Endothelial cell of umbilical vein (primary cell): ENCODE results near the gene FAM193A. TPM values are rescaled to one million over a fixed set of nuclear protein-coding genes. Genes with fewer than 3 reads are reported as not detected.

Experiments
- BruUV-seq: library from RNA; stranded (reverse); fragments of 400-500 nt; replicated peaks from 2 replicates; lab custom pipeline; 2021; lab: Mats Ljungman, UMichigan
- CTCF ChIA-PET: fragments of 300-600, 350-600 bp; sonication (Branson Sonifier 250); formaldehyde crosslinking; loops from one replicate; lab custom pipeline; 2021; ENCODE audit warnings: antibody characterized with exemption, inconsistent platforms; lab: Charles Lee
- POLR2A ChIA-PET: fragments of 300-600, 350-600 bp; sonication (Branson Sonifier 250); formaldehyde crosslinking; loops from one replicate; lab custom pipeline; 2021; ENCODE audit warnings: antibody characterized with exemption, inconsistent platforms; lab: Charles Lee
- DNase-seq: peaks from one replicate; pipeline ENCODE4 v3.0.0-alpha.2; 2011; ENCODE audit warnings: low read depth, low spot score
- FAIRE-seq: peaks from 2 replicates; lab custom pipeline; 2011; peaks lifted over from hg19 to GRCh38; lab: Jason Lieb, UNC
- H2AFZ ChIP-seq: 2 replicates; pipeline ENCODE4 v1.6.0; 2012; ENCODE audit warnings: low read depth, low read length, control low read depth, inconsistent platforms
- H3K27ac ChIP-seq: 2 replicates; pipeline ENCODE4 v1.5.1; 2011; ENCODE audit warnings: low read depth, mild to moderate bottlenecking, control low read depth, low read length, moderate library complexity; ENCODE audit not compliant: insufficient read depth
- H3K27me3 ChIP-seq, 2 experiments: 2 replicates each; pipeline versions ENCODE4 v1.6.0 to v1.6.1; 2011; ENCODE audit warnings: low read length in 2 of 2, mixed read lengths in 1 of 2; ENCODE audit not compliant: control insufficient read depth in 2 of 2, insufficient read depth in 2 of 2
- H3K36me3 ChIP-seq, 2 experiments: 2 replicates in 1 of 2; 3 replicates in 1 of 2; pipeline ENCODE4 v1.5.1; 2011; ENCODE audit warnings: low read length in 2 of 2, mild to moderate bottlenecking in 1 of 2, moderate library complexity in 1 of 2; ENCODE audit not compliant: control insufficient read depth in 2 of 2, insufficient read depth in 2 of 2; ENCODE audit errors: extremely low read depth in 1 of 2
- H3K4me1 ChIP-seq: 3 replicates; pipeline ENCODE4 v1.5.1; 2011; ENCODE audit warnings: mild to moderate bottlenecking, low read length; ENCODE audit not compliant: control insufficient read depth, insufficient read depth; ENCODE audit errors: extremely low read depth
- H3K4me2 ChIP-seq: 2 replicates; pipeline ENCODE4 v1.6.1; 2011; ENCODE audit warnings: low read length, control low read depth, mixed read lengths; ENCODE audit not compliant: insufficient read depth
- H3K4me3 ChIP-seq, 3 experiments: fragments of 200-600 bp in 1 of 3; sonication (generic), shearing (Covaris generic) in 1 of 3; replicated peaks in 1 of 3; 2 replicates each; pipeline ENCODE4 v1.5.1; 2011 to 2016; ENCODE audit warnings: control low read depth in 3 of 3, low read length in 3 of 3, mild to moderate bottlenecking in 2 of 3, inconsistent platforms in 1 of 3, low read depth in 1 of 3, moderate library complexity in 1 of 3; ENCODE audit not compliant: insufficient read depth in 1 of 3
- H3K79me2 ChIP-seq: 2 replicates; pipeline ENCODE4 v1.6.0; 2012; ENCODE audit warnings: low read length, inconsistent platforms; ENCODE audit not compliant: control insufficient read depth, insufficient read depth
- H3K9ac ChIP-seq: replicated peaks from 2 replicates; pipeline ENCODE3; 2011; ENCODE audit warnings: low read length, control low read depth; ENCODE audit not compliant: insufficient read depth; ENCODE audit errors: extremely low read depth
- H3K9me1 ChIP-seq: replicated peaks from 3 replicates; pipeline ENCODE4 v1.6.0; 2011; ENCODE audit warnings: mild to moderate bottlenecking, low read length; ENCODE audit not compliant: control insufficient read depth, insufficient read depth; ENCODE audit errors: extremely low read depth
- H3K9me3 ChIP-seq: replicated peaks from 2 replicates; pipeline ENCODE4 v1.5.1; 2012; ENCODE audit warnings: low read length, inconsistent platforms; ENCODE audit not compliant: control insufficient read depth, insufficient read depth
- H4K20me1 ChIP-seq: replicated peaks from 2 replicates; pipeline ENCODE3; 2011; ENCODE audit warnings: mild to moderate bottlenecking, low read length; ENCODE audit not compliant: control insufficient read depth, insufficient read depth; ENCODE audit errors: extremely low read depth
- CTCF ChIP-seq, 2 donors: IDR thresholded peaks; 1 replicate in 1 of 2; 2 replicates in 1 of 2; pipeline ENCODE4 v1.5.1; 2011; ENCODE audit warnings: low read length in 2 of 2, mild to moderate bottlenecking in 2 of 2, moderate library complexity in 2 of 2, control low read depth in 1 of 2, inconsistent platforms in 1 of 2, low read depth in 1 of 2; ENCODE audit not compliant: insufficient read depth in 1 of 2; ENCODE audit errors: extremely low read depth in 1 of 2
- EZH2 ChIP-seq: IDR thresholded peaks from 2 replicates; pipeline ENCODE4 v1.6.1; 2012; ENCODE audit warnings: borderline replicate concordance, low read depth, mild to moderate bottlenecking, moderate library complexity, low read length, inconsistent platforms; ENCODE audit not compliant: severe bottlenecking
- FOS ChIP-seq: IDR thresholded peaks from 2 replicates; pipeline ENCODE4 v1.6.1; 2011; ENCODE audit warnings: mild to moderate bottlenecking, low read length, moderate library complexity, borderline replicate concordance; ENCODE audit not compliant: insufficient read depth
- GATA2 ChIP-seq: IDR thresholded peaks from 2 replicates; pipeline ENCODE4 v1.7.0; 2011; ENCODE audit warnings: low read depth, mild to moderate bottlenecking, moderate library complexity, mixed read lengths, low read length; ENCODE audit not compliant: insufficient read length, insufficient read depth
- JUN ChIP-seq: IDR thresholded peaks from 2 replicates; pipeline ENCODE4 v1.6.1; 2011; ENCODE audit warnings: borderline replicate concordance, low read depth; ENCODE audit not compliant: insufficient read length, insufficient read depth
- MAX ChIP-seq: IDR thresholded peaks from 2 replicates; pipeline ENCODE4 v1.6.1; 2011; ENCODE audit not compliant: insufficient read depth, insufficient read length
- MYC ChIP-seq: IDR thresholded peaks from one replicate; pipeline ENCODE4 v1.6.1; 2011; ENCODE audit warnings: mild to moderate bottlenecking, low read depth, low read length
- POLR2A ChIP-seq: IDR thresholded peaks from 2 replicates; pipeline ENCODE4 v1.6.1; 2012; ENCODE audit warnings: low read depth, mild to moderate bottlenecking, control low read depth, low read length
- dilution Hi-C: fragments of 300-500 bp; cut with MboI; formaldehyde crosslinking; loops from one replicate; pipeline ENCODE4 v1.15.0; 2019; ENCODE audit warnings: low sequenced_read_pairs; ENCODE audit not compliant: extremely low pct_ligation_motif_present
- intact Hi-C: fragments of 100-400 bp; cut with micrococcal nuclease; formaldehyde crosslinking; loops from one replicate; pipeline ENCODE4 v1.10.0; 2022
- polyA plus RNA-seq, 4 experiments: library from polyadenylated mRNA; depleted of rRNA in 3 of 4; stranded (reverse) in 3 of 4; unstranded in 1 of 4; fragments of >200 nt; gene quantifications; 2 replicates each; pipeline versions ENCODE4 v1.2.1 to v1.2.3, GENCODE V29; 2011 to 2012; ENCODE audit warnings: missing spikeins in 1 of 4
- total RNA-seq: library from RNA; stranded (reverse); gene quantifications from 2 replicates; pipeline ENCODE4 v1.2.3, GENCODE V29; 2021

Gene FAM193A
- total and polyA plus RNA-seq, 2 donors (not counting 3 experiments of a cell fraction or from before 2014, with no cell fraction given) = 12.3 to 32.1 TPM

- H3K79me2 ChIP-seq = no peaks in the 10 kb centered on the region
- dilution Hi-C loops (no loop called here), intact Hi-C loops (no loop called here)
- DNase-seq (no peak), FAIRE-seq (no peak)
- H3K27ac ChIP-seq = no peak overlapping the region
- ChIA-PET POLR2A (no interaction called here), CTCF (no interaction called here)
- no peak overlapping the region for H3K4me2 ChIP-seq
- H3K36me3 ChIP-seq = peaks cover 3 to 37% of the 10 kb centered on the region in 2 experiments
- H3K9ac ChIP-seq = no peak overlapping the region
- H3K27me3 ChIP-seq = no peaks in the 10 kb centered on the region
- H3K4me3 ChIP-seq = no peak overlapping the region
- no peak overlapping the region for H2AFZ ChIP-seq
- no TSS peak for BruUV-seq
- TF ChIP-seq EZH2 (no peak), POLR2A (no peak), MAX (no peak), FOS (no peak)
- no peaks in the 10 kb centered on the region for H3K4me1 ChIP-seq
- H3K9me3 ChIP-seq = no peaks in the 10 kb centered on the region
- no peaks in the 10 kb centered on the region for H3K9me1 ChIP-seq
- H4K20me1 ChIP-seq = no peaks in the 10 kb centered on the region
These were observed 166.3 kb downstream of the FAM193A start for GRCh38 chr4:2702770-2703169.

GRCh38 chr4:2712261-2712842 lies 175.9 kb downstream of the FAM193A start:
- Histone ChIP-seq H3K27ac (no peak overlapping the region), H3K9me3 (no peaks in the 10 kb centered on the region), H3K9me1 (no peaks in the 10 kb centered on the region), H4K20me1 (no peaks in the 10 kb centered on the region), H3K4me3 (no peak overlapping the region), H3K36me3 (peaks cover 3 to 4% of the 10 kb centered on the region in 2 experiments), H3K9ac (no peak overlapping the region), H3K27me3 (no peaks in the 10 kb centered on the region), H3K4me1 (peaks cover 23% of the 10 kb centered on the region), H3K4me2 (no peak overlapping the region), H3K79me2 (peaks cover 7% of the 10 kb centered on the region), H2AFZ (no peak overlapping the region)
- intact Hi-C loops (loop anchor here (10.0 kb wide), 1 partner anchor 178 kb away; the partner anchor contains the start of gene FAM193A), dilution Hi-C loops (no loop called here)
- POLR2A ChIA-PET = no interaction called here
- FAIRE-seq = no peak
- TF ChIP-seq CTCF (IDR thresholded peaks at IDR 0.05; ENCODE audit: extremely low read depth in 1 of 2, insufficient read depth in 1 of 2, low read depth in 1 of 2, low read length in 2 of 2) (peak in 1 of 2 donors; percentile 4), MAX (no peak), POLR2A (no peak), EZH2 (no peak), MYC (no peak), FOS (no peak), GATA2 (no peak), JUN (no peak)
- no TSS peak for BruUV-seq
- CTCF ChIA-PET = no interaction called here
- DNase-seq = no peak
